LNCAP (cell line): ENCODE data around the gene LTBP1.

Source experiments
- TF ChIP-seq, protein P1 (sequence below): fragments of 450-650 bp; IDR thresholded peaks from 2 replicates; pipeline ENCODE4 v1.5.1; 2017; ENCODE audit warnings: mild to moderate bottlenecking

The LTBP1 gene

DNA sequence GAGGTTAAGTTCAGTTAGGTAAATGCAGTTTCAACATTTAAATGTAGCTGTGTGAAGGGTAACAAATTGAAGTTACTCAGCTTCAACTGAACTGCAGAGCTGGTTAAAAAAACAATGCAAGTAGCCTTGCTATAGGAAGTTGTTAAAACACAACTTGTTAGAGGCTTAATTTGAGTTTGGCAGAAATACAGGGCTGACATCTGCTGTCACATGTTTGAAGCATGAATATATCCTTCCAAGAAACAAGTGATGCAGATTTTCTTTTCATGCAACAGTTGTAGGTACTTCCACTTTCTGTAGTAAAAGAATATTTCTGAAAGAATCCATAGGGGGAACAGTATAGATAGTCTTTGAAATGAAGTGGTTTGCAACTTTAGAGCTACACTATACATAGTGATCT lies 321.0 kb downstream of the LTBP1 start:
- TF ChIP-seq, protein P1, sequence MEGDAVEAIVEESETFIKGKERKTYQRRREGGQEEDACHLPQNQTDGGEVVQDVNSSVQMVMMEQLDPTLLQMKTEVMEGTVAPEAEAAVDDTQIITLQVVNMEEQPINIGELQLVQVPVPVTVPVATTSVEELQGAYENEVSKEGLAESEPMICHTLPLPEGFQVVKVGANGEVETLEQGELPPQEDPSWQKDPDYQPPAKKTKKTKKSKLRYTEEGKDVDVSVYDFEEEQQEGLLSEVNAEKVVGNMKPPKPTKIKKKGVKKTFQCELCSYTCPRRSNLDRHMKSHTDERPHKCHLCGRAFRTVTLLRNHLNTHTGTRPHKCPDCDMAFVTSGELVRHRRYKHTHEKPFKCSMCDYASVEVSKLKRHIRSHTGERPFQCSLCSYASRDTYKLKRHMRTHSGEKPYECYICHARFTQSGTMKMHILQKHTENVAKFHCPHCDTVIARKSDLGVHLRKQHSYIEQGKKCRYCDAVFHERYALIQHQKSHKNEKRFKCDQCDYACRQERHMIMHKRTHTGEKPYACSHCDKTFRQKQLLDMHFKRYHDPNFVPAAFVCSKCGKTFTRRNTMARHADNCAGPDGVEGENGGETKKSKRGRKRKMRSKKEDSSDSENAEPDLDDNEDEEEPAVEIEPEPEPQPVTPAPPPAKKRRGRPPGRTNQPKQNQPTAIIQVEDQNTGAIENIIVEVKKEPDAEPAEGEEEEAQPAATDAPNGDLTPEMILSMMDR: no peak

GRCh38 chr2:33268246-33268831 lies 321.6 kb downstream of the LTBP1 start:
- TF ChIP-seq, protein P1: no peak

GRCh38 chr2:33272001-33272400 lies 325.2 kb downstream of the LTBP1 start:
- TF ChIP-seq, protein P1: no peak

DNA sequence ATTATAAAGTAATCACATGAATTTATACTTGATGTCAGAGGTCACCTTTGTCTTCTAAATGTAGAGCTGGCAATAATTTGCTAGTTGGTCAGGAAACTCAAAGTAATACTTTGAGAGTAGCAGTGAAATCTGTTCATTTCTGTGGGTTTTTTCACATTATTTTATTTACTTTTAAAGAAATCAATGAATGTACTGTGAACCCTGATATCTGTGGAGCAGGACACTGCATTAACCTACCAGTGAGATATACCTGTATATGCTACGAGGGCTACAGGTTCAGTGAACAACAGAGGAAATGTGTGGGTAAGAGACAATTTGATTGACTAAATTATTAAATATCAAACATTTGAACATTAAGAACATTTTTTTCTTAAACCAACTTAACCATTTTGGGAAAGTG lies 326.7 kb downstream of the LTBP1 start:
- TF ChIP-seq, protein P1: no peak

- TF ChIP-seq, protein P1: no peak
Measured at GRCh38 chr2:33274524-33274923, 327.8 kb downstream of the LTBP1 start.

- TF ChIP-seq, protein P1: no peak
Measured at GRCh38 chr2:33275689-33276444, 329.1 kb downstream of the LTBP1 start.

GRCh38 chr2:33277002-33277426 lies 330.3 kb downstream of the LTBP1 start:
- TF ChIP-seq, protein P1: no peak
